Hindlimb muscle (tissue), 1 donor: ENCODE data around the gene SLC7A10. TPM values are rescaled to one million over a fixed set of nuclear protein-coding genes. Genes with fewer than 3 reads are reported as not detected.
A peak's percentile ranks its signal among the peaks of the same experiment; 100 is the strongest.
"Not testable (repeated sequence)": the region's sequence is repeated elsewhere in the genome, so short reads cannot be mapped to it uniquely, and the experiment has no call there.

Experiments
- DNase-seq: peaks from one replicate; pipeline ENCODE4 v3.0.0-alpha.2; 2013
- polyA plus RNA-seq: library from polyadenylated mRNA; unstranded; fragments of 120-200 nt; gene quantifications from one replicate; pipeline ENCODE4 v1.2.1, GENCODE V29; 2013; ENCODE audit not compliant: insufficient read length

The SLC7A10 gene
- polyA plus RNA-seq, 1 donor = 10.8 TPM

DNA sequence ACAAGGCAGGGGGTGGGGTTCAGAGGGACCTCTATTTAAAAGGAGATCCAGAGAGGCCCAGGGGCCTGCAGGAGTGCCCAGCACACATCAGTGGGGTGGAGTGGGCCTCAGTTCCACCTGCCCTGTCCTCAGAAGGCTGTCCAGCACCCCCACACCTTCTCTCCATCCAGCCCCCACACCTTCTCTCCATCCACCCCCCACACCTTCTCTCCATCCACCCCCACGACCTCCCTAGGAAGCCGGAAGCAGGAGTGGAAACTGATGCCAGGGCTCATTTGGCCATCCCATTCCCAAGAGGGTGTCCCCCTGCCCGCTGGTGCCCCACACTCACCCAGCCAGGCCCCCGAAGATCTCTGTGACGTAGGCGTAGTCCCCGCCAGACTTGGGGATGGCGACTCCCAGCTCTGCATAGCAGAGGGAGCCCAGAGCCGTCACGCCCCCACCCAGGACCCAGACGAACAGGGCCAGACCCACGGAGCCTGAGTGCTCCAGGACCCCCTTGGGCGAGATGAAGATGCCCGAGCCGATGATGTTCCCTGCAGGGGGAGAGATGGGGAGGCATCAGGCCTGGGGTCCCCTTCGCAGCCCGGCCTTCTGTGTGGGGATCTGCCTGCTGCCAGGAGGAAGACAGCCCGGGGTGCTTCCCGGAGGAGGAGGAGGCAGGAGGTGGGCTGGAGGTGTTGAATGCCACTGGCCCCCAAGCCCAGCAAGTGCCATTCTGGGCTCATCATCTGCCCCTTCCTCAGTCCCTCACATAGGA is 10.0 kb downstream of the SLC7A10 start:
- no peak for DNase-seq

- DNase-seq = no peak
These were observed 11.1 kb downstream of the SLC7A10 start for GRCh38 chr19:33214596-33214995.

- no peak for DNase-seq
These were observed 13.0 kb downstream of the SLC7A10 start for GRCh38 chr19:33212436-33213172.

GRCh38 chr19:33211794-33212435 is 13.7 kb downstream of the SLC7A10 start:
- peak; percentile 89 for DNase-seq

DNA sequence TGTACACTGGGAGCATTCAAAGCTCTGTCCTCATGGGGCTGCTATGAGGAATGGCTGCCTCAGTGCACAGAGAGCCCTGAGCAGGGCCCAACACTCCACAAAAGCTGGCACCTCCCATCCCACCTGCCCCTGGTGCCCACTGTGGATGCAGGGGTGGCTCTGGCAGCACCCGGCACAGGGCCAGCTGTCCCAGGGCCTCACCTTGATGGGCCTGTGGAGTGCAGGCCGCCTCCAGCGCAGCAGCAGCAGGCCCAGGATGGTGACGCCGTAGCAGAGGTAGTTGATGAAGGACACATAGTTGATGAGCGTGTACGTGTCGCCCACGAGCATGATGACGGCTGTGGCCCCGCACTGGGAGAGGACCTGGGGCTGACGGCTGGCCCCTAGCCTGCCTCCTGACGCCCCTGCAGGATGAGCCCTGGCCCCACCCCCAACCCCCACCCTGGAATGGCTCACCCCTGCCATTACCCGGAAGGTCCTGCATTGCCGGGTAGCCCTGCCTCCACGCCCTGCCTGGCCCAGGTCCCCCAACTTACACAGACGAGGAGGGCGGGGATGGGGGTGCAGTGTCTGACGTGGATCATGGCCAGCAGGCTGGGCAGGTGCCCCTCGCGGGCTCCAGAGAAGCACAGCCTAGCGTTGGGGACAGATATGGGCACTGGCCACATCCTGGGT is 15.2 kb downstream of the SLC7A10 start:
- DNase-seq = no peak

GRCh38 chr19:33209850-33210230 is 15.8 kb downstream of the SLC7A10 start:
- DNase-seq = not testable (repeated sequence)

- DNase-seq = peak; percentile 57
These were observed 16.5 kb downstream of the SLC7A10 start for GRCh38 chr19:33208904-33209849.

DNA sequence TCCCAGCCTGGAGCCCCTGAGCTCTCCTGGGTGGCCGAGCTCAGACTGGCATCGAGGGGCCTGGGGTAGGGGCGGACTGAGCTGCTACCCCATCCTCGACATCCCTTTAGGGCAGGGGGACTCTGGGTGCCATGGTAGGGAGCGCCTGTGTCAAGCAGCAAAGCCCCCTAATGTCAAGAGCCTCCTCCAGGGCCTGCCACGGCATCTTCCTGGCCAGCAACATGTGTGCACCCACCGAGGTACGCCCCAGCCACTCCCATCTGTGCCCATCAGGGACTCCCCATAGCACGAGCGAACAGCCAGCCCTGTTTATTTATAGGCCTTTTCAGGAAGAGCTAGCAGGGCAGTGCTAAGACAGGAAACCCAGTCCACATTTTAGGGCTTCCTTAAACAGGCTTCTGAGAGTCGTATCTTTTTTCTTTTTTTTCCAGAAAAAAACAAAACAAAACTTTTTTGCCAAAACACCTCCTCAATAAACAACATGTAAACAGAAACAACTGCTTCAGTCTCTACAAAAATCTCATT is 17.2 kb downstream of the SLC7A10 start:
- DNase-seq = no peak

- no peak for DNase-seq
These were observed 17.7 kb downstream of the SLC7A10 start for GRCh38 chr19:33207903-33208302.

GRCh38 chr19:33207040-33207620 is 18.5 kb downstream of the SLC7A10 start:
- DNase-seq = no peak

DNA sequence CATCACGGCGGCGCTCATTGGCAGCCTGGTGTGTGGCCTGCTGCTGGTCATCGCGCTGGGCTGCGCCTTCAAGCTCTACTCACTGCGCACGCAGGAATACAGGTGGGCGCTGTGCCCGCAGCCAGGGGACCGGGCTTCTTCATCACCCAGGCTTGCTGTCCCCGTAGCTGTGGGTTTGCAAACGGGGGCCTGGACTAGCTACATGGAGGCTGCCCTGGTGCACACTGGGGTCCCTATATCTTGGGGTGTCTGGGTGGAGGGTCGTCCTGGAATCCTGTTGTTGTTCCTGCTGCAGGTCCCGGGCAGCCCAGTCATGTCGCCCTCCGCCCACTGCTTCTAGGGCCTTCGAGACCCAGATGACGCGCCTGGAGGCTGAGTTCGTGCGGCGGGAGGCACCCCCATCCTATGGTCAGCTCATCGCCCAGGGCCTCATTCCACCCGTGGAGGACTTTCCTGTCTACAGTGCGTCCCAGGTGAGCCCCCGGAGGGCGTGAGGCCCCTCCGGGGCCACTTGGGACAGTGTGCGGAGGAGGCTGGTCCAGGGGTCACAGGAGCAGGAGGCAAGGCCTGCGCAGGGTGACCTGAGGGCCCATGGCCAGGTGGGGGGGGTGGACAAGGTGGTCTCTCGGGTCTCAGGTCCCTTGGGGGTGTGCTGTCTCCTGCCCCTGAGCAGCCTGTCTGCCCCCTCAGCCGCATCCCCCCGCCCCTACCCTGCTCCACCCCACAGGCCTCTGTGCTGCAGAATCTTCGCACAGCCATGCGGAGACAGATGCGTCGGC is 19.2 kb downstream of the SLC7A10 start:
- DNase-seq = no peak

- no peak for DNase-seq
These were observed 20.0 kb downstream of the SLC7A10 start for GRCh38 chr19:33205531-33206260.

GRCh38 chr19:33205110-33205509 is 20.5 kb downstream of the SLC7A10 start:
- no peak for DNase-seq

DNA sequence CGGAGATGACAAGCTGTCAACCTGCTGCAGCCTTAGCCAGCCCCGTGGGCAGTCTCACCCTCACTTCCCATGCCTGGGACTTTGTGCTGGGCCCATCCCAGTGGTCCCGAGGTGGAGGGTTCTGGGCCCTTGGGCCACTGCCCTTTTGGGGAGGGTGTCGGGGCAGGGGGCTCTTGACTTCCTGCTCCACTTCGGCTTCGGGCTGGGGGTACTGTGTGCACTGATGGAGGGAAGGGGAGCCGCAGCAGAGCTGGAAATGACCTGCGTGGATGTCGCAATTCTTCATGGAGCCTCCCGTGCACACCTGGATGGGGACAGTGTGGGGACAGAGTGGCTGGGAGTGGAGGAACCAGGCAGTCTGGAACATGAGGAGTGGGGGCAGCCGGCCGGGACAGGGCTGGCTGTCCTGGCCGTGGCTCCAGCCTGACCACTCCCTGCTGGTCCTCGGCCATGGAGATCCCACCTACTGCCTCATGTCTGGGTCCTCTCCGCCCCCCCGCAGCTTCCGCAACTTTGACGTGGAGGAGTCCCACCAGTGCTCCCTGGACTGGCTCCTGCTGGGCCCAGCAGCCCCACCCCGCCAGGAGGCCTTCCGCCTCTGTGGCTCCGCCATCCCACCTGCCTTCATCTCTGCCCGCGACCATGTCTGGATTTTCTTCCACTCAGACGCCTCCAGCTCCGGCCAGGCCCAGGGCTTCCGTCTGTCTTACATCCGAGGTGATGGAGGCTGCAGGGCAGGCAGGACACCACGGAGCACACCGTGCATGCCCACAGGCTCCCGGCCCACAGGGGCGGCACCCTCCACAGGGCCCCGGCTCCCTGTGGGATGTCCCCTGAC is 21.3 kb downstream of the SLC7A10 start:
- DNase-seq = no peak

DNA sequence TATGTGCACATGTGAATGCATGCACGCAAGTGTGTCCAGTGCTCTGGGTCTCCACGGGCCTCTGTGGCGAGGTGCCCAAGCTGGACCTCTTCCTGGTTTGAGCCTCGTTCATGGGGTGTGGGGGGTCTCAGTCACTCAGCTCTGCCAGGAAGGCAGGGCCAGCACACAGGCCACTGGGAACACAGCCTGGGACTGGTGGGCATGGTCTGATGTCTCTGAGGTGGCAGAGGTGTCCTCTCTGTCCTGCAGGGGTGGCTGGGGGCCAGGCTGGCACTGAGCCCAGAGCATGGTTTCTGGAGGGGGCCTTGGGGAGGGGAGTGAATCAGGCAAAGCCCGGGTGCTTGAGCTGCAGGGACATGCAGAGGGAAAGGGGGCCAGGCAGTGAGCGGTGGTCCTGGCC is 22.1 kb downstream of the SLC7A10 start:
- DNase-seq = no peak

DNA sequence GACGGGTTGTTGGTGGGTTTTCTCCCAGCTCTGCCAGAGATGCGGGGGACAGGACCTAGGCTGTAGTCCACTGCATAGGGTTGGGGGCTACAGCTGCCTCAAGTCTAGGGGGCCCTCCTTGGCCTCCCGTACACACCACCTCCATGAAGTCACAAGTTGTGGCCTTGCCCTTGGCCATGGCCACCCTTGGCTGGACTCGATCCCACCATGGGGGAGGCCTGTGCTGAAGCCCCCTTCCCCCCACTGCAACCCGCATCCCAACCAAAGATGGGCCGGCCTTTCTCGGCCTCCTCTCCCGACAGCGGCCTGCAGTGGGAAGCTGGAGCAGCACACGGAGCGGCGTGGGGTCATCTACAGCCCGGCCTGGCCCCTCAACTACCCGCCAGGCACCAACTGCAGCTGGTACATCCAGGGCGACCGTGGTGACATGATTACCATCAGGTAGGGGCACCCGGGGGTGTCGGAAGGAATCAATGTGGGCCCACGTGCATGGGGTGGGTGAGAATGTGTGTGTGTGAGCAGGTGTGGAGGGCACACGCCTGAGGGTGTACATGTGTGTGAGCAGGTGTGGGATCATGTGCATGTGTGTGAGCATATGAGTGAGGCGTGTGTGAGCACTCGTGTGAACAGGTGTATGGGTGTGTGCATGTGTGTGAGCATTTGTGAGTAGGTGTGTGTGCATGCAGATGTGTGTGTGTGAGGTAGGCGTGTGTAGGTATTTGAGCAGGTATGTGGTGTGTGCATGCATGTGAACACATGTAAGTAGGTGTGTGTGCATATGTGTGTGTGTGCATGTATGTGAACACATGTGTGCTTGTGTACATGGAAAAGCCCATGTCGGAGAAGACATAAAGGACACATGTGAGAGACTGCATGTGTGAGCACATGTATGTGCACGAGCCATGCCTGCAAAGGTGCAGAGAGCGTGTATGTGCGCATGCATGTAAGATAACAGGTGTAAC is 22.8 kb downstream of the SLC7A10 start:
- no peak for DNase-seq

GRCh38 chr19:33201886-33202545 is 23.6 kb downstream of the SLC7A10 start:
- DNase-seq = no peak
